Measurements from ENCODE around the gene MYO18A. TPM values are rescaled to one million over a fixed set of nuclear protein-coding genes. Genes with fewer than 3 reads are reported as not detected.

MYO18A gene
- total RNA-seq, 1 donor from 2014 or later: 45.9 TPM

DNA sequence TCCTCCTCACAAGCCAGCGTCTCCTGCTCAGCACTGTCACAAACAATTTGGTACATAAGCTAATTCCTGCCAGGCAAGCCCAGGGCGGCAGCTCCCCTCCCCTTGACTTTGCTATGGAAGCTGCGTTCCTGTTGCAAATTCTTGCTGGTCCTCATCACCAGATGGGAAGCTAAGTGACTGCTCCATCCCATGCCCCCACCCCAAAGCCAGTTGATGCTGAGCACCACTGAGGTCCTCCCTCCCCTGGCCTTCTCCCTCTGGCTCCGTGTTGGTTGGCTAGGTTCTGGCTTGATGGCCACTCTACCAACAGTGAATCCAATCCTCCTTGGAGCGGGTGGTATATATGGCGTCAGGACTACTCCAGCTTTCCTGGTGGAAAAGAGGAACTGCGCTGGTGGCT, 102.9 kb downstream of the MYO18A start:
- H3K27me3 ChIP-seq (ENCODE audit: insufficient read depth, low read length): no peaks in the 10 kb centered on the region
- peaks cover 3% of the 10 kb centered on the region for H3K36me3 ChIP-seq (ENCODE audit: insufficient read depth, low read length)
- H3K4me1 ChIP-seq (ENCODE audit: insufficient read depth, low read length): peaks cover 8% of the 10 kb centered on the region
- no peaks in the 10 kb centered on the region for H3K79me2 ChIP-seq (ENCODE audit: insufficient read depth, low read length)
- no peak overlapping the region for H3K4me3 Mint-ChIP-seq (ENCODE audit: unreplicated experiment)
- H3K4me3 ChIP-seq (ENCODE audit: insufficient read depth, low read depth, low read length): no peak overlapping the region
- no peak overlapping the region for H3K4me2 ChIP-seq (ENCODE audit: low read length)
- H4K20me1 ChIP-seq (ENCODE audit: insufficient read depth, low read length): no peaks in the 10 kb centered on the region
- H3K9me3 Mint-ChIP-seq (ENCODE audit: unreplicated experiment): peaks cover 4% of the 10 kb centered on the region
- H3K27ac Mint-ChIP-seq (ENCODE audit: unreplicated experiment): no peak overlapping the region
- H3K27ac ChIP-seq (ENCODE audit: low read depth, low read length): no peak overlapping the region
- no peak overlapping the region for H2AFZ ChIP-seq (ENCODE audit: low read depth, low read length)
- no peaks in the 10 kb centered on the region for H3K9me3 ChIP-seq (ENCODE audit: insufficient read depth, low read depth, low read length)
- TF ChIP-seq, protein P1, sequence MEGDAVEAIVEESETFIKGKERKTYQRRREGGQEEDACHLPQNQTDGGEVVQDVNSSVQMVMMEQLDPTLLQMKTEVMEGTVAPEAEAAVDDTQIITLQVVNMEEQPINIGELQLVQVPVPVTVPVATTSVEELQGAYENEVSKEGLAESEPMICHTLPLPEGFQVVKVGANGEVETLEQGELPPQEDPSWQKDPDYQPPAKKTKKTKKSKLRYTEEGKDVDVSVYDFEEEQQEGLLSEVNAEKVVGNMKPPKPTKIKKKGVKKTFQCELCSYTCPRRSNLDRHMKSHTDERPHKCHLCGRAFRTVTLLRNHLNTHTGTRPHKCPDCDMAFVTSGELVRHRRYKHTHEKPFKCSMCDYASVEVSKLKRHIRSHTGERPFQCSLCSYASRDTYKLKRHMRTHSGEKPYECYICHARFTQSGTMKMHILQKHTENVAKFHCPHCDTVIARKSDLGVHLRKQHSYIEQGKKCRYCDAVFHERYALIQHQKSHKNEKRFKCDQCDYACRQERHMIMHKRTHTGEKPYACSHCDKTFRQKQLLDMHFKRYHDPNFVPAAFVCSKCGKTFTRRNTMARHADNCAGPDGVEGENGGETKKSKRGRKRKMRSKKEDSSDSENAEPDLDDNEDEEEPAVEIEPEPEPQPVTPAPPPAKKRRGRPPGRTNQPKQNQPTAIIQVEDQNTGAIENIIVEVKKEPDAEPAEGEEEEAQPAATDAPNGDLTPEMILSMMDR (IDR thresholded peaks at IDR 0.05; ENCODE audit: insufficient read depth, low read depth, low read length): no peak
- no peak for TF ChIP-seq EZH2 (IDR thresholded peaks at IDR 0.05; ENCODE audit: insufficient read depth, low read length)
- peaks cover 15% of the 10 kb centered on the region for H3K36me3 Mint-ChIP-seq (ENCODE audit: low read depth, unreplicated experiment)
- H3K4me1 Mint-ChIP-seq (ENCODE audit: low read depth, unreplicated experiment): peaks cover 9% of the 10 kb centered on the region
- no peak overlapping the region for H3K9ac ChIP-seq (ENCODE audit: low read length)
- DNase-seq (ENCODE audit: low read depth) (no peak), FAIRE-seq (no peak)
- H3K27me3 Mint-ChIP-seq (ENCODE audit: low read depth, unreplicated experiment): peaks cover 3% of the 10 kb centered on the region

DNA sequence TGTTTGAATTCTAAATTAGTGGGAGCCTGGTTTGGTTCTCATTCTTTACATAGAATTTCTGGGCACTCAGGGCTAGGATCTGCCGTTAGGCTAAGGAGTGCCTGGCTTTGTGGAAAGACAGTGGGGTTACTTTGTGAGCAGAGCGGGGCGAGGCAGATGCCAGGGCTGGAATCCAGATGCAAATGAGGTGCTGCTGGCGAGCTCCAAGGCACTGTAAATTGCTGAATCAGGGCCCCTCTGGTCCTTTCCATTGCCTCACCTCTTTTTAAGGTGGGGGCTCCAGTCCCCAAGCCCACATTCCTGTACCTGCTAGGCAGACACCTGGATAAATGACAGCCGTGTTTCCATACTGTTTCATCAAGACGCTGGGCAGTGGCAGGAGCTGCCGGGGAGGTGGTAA, 103.5 kb downstream of the MYO18A start:
- H3K27me3 ChIP-seq (ENCODE audit: insufficient read depth, low read length): peaks cover 1% of the 10 kb centered on the region
- peaks cover 14% of the 10 kb centered on the region for H3K36me3 Mint-ChIP-seq (ENCODE audit: low read depth, unreplicated experiment)
- H3K27ac ChIP-seq (ENCODE audit: low read depth, low read length): no peak overlapping the region
- no peak overlapping the region for H3K27ac Mint-ChIP-seq (ENCODE audit: unreplicated experiment)
- peaks cover 8% of the 10 kb centered on the region for H3K4me1 ChIP-seq (ENCODE audit: insufficient read depth, low read length)
- H4K20me1 ChIP-seq (ENCODE audit: insufficient read depth, low read length): peaks cover under 1% of the 10 kb centered on the region
- no peak overlapping the region for H2AFZ ChIP-seq (ENCODE audit: low read depth, low read length)
- peaks cover 9% of the 10 kb centered on the region for H3K4me1 Mint-ChIP-seq (ENCODE audit: low read depth, unreplicated experiment)
- TF ChIP-seq, protein P1 (IDR thresholded peaks at IDR 0.05; ENCODE audit: insufficient read depth, low read depth, low read length): no peak
- TF ChIP-seq EZH2 (IDR thresholded peaks at IDR 0.05; ENCODE audit: insufficient read depth, low read length): no peak
- peaks cover 4% of the 10 kb centered on the region for H3K9me3 Mint-ChIP-seq (ENCODE audit: unreplicated experiment)
- FAIRE-seq: no peak
- H3K4me2 ChIP-seq (ENCODE audit: low read length): no peak overlapping the region
- no peak overlapping the region for H3K4me3 Mint-ChIP-seq (ENCODE audit: unreplicated experiment)
- no peak overlapping the region for H3K4me3 ChIP-seq (ENCODE audit: insufficient read depth, low read depth, low read length)
- no peaks in the 10 kb centered on the region for H3K9me3 ChIP-seq (ENCODE audit: insufficient read depth, low read depth, low read length)
- H3K79me2 ChIP-seq (ENCODE audit: insufficient read depth, low read length): no peaks in the 10 kb centered on the region
- no peaks in the 10 kb centered on the region for H3K36me3 ChIP-seq (ENCODE audit: insufficient read depth, low read length)
- H3K27me3 Mint-ChIP-seq (ENCODE audit: low read depth, unreplicated experiment): peaks cover 6% of the 10 kb centered on the region
- no peak for DNase-seq (ENCODE audit: low read depth)
- no peak overlapping the region for H3K9ac ChIP-seq (ENCODE audit: low read length)

DNA sequence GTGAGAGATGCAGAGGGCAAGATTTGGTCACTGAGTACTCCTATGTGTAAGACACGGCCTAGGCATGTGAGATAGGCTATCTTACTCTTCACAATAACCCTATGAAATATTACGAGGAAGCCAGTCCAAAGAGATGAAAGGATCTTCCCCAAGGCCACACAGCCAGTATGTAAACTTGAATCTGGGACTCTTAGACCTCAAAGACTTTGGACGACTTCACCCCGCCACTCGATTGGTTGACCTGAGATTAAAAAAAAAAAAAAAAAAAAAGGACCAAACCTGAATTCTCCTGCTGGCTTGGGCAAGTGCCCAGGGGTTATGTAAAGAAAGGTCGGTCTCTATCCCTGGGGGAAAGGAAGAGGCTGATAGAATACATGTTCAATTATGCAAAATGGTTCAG, 104.1 kb downstream of the MYO18A start:
- no peak overlapping the region for H2AFZ ChIP-seq (ENCODE audit: low read depth, low read length)
- TF ChIP-seq EZH2 (IDR thresholded peaks at IDR 0.05; ENCODE audit: insufficient read depth, low read length): no peak
- TF ChIP-seq, protein P1 (IDR thresholded peaks at IDR 0.05; ENCODE audit: insufficient read depth, low read depth, low read length): no peak
- peaks cover 4% of the 10 kb centered on the region for H4K20me1 ChIP-seq (ENCODE audit: insufficient read depth, low read length)
- no peak overlapping the region for H3K4me2 ChIP-seq (ENCODE audit: low read length)
- no peaks in the 10 kb centered on the region for H3K36me3 ChIP-seq (ENCODE audit: insufficient read depth, low read length)
- H3K27me3 ChIP-seq (ENCODE audit: insufficient read depth, low read length): peaks cover 8% of the 10 kb centered on the region
- peaks cover 8% of the 10 kb centered on the region for H3K4me1 ChIP-seq (ENCODE audit: insufficient read depth, low read length)
- peaks cover 4% of the 10 kb centered on the region for H3K9me3 Mint-ChIP-seq (ENCODE audit: unreplicated experiment)
- DNase-seq (ENCODE audit: low read depth) (no peak), FAIRE-seq (no peak)
- no peaks in the 10 kb centered on the region for H3K9me3 ChIP-seq (ENCODE audit: insufficient read depth, low read depth, low read length)
- H3K4me3 ChIP-seq (ENCODE audit: insufficient read depth, low read depth, low read length): no peak overlapping the region
- H3K27ac Mint-ChIP-seq (ENCODE audit: unreplicated experiment): no peak overlapping the region
- H3K79me2 ChIP-seq (ENCODE audit: insufficient read depth, low read length): no peaks in the 10 kb centered on the region
- H3K4me3 Mint-ChIP-seq (ENCODE audit: unreplicated experiment): no peak overlapping the region
- H3K36me3 Mint-ChIP-seq (ENCODE audit: low read depth, unreplicated experiment): peaks cover 14% of the 10 kb centered on the region
- no peak overlapping the region for H3K9ac ChIP-seq (ENCODE audit: low read length)
- H3K27ac ChIP-seq (ENCODE audit: low read depth, low read length): no peak overlapping the region
- H3K4me1 Mint-ChIP-seq (ENCODE audit: low read depth, unreplicated experiment): peaks cover 9% of the 10 kb centered on the region
- peaks cover 8% of the 10 kb centered on the region for H3K27me3 Mint-ChIP-seq (ENCODE audit: low read depth, unreplicated experiment)
